Endothelial cell (in vitro differentiated cells): ENCODE data around the gene APRT. TPM values are rescaled to one million over a fixed set of nuclear protein-coding genes. Genes with fewer than 3 reads are reported as not detected.

Source experiments
- DNase-seq: peaks from one replicate; pipeline ENCODE4 v3.0.0; 2021; ENCODE audit warnings: low spot score
- H3K27ac Mint-ChIP-seq: one replicate; pipeline ENCODE4 v1.8.0; 2021; ENCODE audit warnings: mixed read lengths, inconsistent platforms; ENCODE audit not compliant: unreplicated experiment
- H3K27me3 Mint-ChIP-seq: one replicate; pipeline ENCODE4 v1.8.0; 2021; ENCODE audit warnings: mild to moderate bottlenecking, moderate library complexity, mixed read lengths, inconsistent platforms; ENCODE audit not compliant: unreplicated experiment
- H3K36me3 Mint-ChIP-seq: one replicate; pipeline ENCODE4 v1.8.0; 2021; ENCODE audit warnings: mild to moderate bottlenecking, low read depth, mixed read lengths, inconsistent platforms; ENCODE audit not compliant: unreplicated experiment
- H3K4me1 Mint-ChIP-seq: one replicate; pipeline ENCODE4 v1.8.0; 2021; ENCODE audit warnings: mild to moderate bottlenecking, mixed read lengths, inconsistent platforms; ENCODE audit not compliant: unreplicated experiment
- H3K4me3 Mint-ChIP-seq: one replicate; pipeline ENCODE4 v1.8.0; 2021; ENCODE audit warnings: mild to moderate bottlenecking, mixed read lengths, inconsistent platforms; ENCODE audit not compliant: unreplicated experiment
- H3K9me3 Mint-ChIP-seq: one replicate; pipeline ENCODE4 v1.8.0; 2021; ENCODE audit warnings: mixed read lengths, inconsistent platforms; ENCODE audit not compliant: unreplicated experiment
- CTCF ChIP-seq: fragments of 200-600 bp; sonication (generic); IDR thresholded peaks from one replicate; pipeline ENCODE4 v1.5.0; 2021; ENCODE audit warnings: antibody characterized with exemption; ENCODE audit not compliant: unreplicated experiment
- total RNA-seq: library from RNA; stranded (reverse); fragmentation: NEBNext Ultra II Directional; extraction: Animal tissue kit (Norgen Biotek cat#: 25700); gene quantifications from one replicate; pipeline ENCODE4 v1.2.1, GENCODE V29; 2021; ENCODE audit not compliant: unreplicated experiment

Gene APRT
- total RNA-seq, 1 donor from 2014 or later = 80.7 TPM

GRCh38 chr16:88854306-88855111, 42.8 kb upstream of the APRT start:
- no peak for DNase-seq
- Mint-ChIP-seq H3K27ac (no peak overlapping the region), H3K4me1 (peaks cover 9% of the 10 kb centered on the region), H3K27me3 (peaks cover 9% of the 10 kb centered on the region), H3K36me3 (peaks cover 8% of the 10 kb centered on the region), H3K4me3 (no peak overlapping the region), H3K9me3 (no peaks in the 10 kb centered on the region)
- TF ChIP-seq CTCF = no peak

DNA sequence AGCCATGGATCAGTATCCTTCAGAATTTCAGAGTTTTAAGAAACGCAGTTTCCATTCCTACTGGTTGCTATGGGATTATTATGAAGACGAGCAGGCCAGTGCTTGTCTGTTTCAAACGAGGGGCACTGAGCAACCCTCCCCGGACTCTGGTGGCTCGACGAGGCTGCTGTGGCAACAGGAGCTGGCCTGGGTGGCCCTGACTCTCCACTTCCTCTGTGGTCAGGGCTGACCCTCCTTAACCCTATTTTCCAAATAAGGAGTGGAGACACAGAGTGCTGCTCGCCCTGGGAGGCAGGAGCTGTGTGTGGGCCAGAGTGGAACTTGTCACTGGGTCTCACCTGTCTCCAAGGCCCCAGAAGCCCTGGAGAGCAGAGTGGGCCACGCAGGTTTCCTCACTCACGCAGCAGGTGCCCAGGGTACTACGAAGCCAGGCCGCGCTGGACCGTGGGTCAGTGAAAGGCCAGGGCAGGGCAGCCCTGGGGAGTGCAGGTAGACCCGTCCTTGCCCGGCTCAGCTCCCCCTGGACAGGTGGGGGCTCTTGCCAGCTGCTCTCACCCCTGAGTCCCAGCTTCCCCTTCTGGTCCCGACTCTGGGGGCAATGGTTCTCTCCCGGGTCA, 41.7 kb upstream of the APRT start:
- Mint-ChIP-seq H3K9me3 (no peaks in the 10 kb centered on the region), H3K27ac (no peak overlapping the region)

DNA sequence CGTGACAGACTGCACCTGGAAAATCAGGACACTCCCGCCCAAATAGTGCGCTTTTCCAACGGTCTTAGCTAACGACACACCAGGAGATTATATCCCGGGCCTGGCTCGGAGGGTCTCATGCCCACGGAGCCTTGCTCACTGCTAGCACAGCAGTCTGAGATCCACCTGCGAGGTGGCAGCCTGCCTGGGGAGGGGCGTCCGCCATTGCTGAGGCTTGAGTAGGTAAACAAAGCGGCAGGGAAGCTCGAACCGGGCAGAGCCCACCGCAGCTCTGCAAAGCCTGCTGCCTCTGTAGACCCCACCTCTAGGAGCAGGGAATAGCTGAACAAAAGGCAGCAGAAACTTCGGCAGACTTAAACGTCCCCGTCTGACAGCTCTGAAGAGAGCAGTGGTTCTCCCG, 39.9 kb upstream of the APRT start:
- Mint-ChIP-seq H3K27ac (no peak overlapping the region), H3K4me3 (no peak overlapping the region), H3K4me1 (peaks cover 2% of the 10 kb centered on the region), H3K9me3 (no peaks in the 10 kb centered on the region), H3K27me3 (peaks cover 2% of the 10 kb centered on the region), H3K36me3 (peaks cover 8% of the 10 kb centered on the region)
- no peak for TF ChIP-seq CTCF
- DNase-seq = no peak

More for the DNA sequence above, 41.7 kb upstream of the APRT start:
- TF ChIP-seq CTCF = no peak
- peaks cover 8% of the 10 kb centered on the region for H3K36me3 Mint-ChIP-seq
- H3K4me3 Mint-ChIP-seq = no peak overlapping the region
- no peak for DNase-seq
- peaks cover 9% of the 10 kb centered on the region for H3K27me3 Mint-ChIP-seq
- peaks cover 9% of the 10 kb centered on the region for H3K4me1 Mint-ChIP-seq

- TF ChIP-seq CTCF = no peak
- H3K27me3 Mint-ChIP-seq = peaks cover 2% of the 10 kb centered on the region
- no peak overlapping the region for H3K4me3 Mint-ChIP-seq
- H3K4me1 Mint-ChIP-seq = peaks cover 2% of the 10 kb centered on the region
- no peaks in the 10 kb centered on the region for H3K9me3 Mint-ChIP-seq
- no peak for DNase-seq
- no peak overlapping the region for H3K27ac Mint-ChIP-seq
- H3K36me3 Mint-ChIP-seq = peaks cover 8% of the 10 kb centered on the region
Observed at GRCh38 chr16:88850531-88851199, 38.9 kb upstream of the APRT start.
